GM21367 (cell line): ENCODE data around the gene POLD1.

Experiments
- ATAC-seq: cut with Tn5 transposase; IDR thresholded peaks from one replicate; pipeline ENCODE4 v1.9.1; 2021; ENCODE audit not compliant: unreplicated experiment

The POLD1 gene

DNA sequence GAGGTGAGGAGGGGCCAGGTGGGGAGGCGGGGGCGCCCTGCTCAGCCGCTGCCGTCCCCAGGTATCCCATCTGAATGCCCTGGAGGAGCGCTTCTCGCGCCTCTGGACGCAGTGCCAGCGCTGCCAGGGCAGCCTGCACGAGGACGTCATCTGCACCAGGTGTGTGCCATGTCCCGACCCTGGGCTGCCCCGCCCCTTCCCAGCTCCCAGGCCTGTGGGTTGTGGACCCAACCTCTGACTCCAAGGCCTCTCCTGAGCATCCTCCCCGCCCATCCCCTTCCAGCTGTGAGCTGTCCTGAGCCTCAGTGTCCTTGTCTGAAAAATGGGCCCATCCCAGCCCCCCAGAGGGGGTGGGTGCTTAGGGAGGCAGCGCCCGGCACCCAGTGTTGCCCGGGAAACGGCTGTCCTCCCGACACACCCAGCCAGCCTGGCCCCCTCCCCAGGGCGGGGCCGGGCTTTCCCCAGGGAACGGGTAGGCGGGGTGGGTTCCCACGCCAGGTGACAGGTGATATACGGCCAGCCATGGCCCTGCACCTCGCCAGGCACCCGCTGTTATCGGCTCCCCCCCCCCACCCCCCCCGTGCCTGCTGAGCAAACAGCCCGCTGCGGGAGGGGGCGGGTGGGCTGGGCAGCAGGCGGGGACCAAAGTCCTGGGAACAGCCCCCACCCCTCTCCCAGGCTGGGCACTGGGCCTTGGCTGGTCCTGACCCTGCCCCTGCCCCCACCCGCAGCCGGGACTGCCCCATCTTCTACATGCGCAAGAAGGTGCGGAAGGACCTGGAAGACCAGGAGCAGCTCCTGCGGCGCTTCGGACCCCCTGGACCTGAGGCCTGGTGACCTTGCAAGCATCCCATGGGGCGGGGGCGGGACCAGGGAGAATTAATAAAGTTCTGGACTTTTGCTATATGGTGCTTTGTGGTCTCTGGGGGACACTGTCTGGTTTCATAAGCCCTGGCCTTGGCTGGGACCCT, 33.2 kb downstream of the POLD1 start:
- ATAC-seq, result no peak

DNA sequence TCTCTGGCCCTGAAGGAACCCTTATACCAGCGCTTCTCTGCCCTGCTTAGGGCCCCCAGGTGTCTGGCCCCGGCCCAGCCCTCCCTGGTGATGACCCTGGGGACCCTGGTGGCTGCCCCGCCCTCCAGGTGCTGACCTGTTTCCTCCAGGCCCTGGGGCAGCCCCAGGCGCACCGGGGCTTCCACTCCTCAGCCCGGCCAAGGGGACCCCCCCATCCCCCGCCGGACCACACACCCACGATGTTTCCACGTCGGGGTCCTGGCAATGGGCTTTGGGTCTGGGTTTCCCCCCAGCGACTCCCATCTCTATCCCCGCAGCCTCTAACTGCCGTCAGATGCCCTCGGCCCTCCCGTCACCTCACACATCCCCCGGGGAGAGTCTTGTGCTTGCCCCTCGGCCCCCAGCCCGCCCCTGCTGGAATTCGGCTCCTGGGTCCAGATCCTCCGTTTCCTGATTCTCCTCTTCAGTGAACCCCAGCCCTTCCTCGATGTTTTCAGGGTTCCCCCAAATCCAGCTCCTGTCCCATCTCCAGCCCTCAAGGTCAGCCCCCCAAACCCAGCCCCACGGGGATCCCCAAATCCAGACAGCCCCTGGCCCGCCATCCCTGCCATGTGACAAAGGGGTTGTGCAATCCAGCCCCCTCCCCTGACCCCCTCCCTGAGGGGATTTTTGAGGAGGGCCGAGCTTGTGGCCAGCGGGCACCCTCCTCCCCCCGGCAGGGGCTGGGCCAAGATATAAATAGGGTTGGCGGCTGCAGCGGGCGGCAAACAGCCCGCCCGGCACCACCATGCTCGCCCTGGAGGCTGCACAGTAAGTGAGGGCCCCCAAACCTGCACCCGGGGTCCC, 34.3 kb downstream of the POLD1 start, which contains the start of gene SPIB:
Gene SPIB, plus strand, starts transcription at position 763 of the 846 bp plus-strand sequence. Its CDS starts 25 bp downstream, at position 788.
- no peak for ATAC-seq

DNA sequence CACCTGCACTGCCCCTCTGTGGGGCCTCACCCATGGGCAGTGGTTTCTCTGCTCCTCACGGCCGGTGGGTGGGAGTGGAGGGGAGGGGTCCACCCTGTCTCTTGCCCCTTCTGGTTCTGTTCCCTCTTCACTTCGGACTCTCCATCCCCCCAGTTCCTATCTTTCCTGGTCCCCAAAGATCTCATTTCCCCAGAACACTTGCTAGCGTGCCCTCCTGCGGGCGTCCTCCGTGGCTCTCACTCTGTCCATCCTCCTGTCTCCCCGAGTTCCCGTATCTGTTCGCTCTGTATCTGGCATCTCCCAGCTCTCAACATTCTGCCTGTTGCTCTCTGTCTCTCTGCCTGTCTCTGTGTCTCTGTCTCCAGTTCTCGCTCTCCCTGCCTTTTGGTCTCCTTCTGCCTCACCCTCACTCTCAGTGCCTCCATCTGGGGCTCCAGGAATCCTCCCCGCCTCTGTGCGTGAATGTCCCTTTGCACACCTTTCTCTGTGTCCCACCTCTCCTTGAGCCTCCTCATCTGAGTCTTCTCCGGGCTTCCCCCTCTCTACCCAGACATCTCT, 35.0 kb downstream of the POLD1 start:
- no peak for ATAC-seq

DNA sequence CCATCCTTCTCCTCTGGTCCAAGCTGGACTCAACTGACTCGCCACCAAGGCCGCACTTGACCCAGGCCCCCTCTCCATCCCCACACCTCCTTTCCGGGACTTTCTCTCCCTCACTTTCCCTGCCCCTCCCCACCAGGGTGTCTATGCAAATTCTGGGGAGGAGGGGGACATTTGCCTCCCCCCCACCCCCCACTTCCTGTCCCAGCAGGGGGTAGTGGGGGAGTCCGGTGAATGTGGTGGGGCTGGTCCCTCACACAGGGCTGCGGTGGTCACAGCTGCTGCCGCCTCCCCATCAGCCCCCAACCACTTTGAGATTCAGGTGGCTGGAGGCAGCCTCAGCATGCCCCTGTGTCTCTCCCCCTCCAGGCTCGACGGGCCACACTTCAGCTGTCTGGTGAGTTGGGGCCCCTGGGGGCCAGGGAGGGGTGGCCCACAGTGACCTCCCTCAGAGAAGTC, 35.5 kb downstream of the POLD1 start:
- ATAC-seq, result no peak

DNA sequence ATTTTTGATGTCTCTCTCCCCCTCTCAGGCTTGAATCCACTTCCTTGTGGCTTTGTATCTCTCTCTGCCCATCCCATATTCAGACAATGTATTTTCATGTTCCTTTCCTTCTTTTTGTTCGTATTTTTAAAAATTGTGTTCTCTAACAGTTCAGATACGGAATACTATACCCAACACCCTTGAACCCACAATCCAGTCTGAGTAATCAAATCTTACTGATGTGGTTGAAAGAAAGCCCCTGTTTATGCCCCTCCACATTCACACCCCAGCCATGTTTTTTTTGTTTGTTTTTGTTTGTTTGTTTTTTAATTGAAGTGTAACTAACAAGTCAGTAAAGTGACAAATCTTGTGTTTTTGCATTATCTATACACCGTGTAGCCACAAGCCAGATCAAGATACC, 36.0 kb downstream of the POLD1 start:
- no peak for ATAC-seq

DNA sequence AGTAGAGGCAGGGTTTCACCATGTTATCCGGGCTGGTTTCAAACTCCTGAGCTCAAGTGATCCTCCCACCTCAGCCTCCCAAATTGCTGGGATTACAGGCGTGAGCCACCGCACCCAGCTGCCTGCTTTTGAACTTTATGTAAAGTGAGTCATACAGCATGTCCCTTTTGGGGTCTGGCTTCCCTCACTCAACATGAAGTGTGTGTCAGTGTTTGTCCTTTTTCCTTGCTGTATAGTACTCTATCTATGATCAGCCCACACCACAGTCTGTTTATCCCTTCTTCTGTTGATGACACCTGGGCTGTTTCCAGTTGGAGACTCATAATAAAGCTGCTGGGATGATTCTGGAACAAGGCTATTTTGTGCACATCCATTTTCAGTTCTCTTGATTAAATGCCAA, 36.7 kb downstream of the POLD1 start:
- ATAC-seq, result no peak

DNA sequence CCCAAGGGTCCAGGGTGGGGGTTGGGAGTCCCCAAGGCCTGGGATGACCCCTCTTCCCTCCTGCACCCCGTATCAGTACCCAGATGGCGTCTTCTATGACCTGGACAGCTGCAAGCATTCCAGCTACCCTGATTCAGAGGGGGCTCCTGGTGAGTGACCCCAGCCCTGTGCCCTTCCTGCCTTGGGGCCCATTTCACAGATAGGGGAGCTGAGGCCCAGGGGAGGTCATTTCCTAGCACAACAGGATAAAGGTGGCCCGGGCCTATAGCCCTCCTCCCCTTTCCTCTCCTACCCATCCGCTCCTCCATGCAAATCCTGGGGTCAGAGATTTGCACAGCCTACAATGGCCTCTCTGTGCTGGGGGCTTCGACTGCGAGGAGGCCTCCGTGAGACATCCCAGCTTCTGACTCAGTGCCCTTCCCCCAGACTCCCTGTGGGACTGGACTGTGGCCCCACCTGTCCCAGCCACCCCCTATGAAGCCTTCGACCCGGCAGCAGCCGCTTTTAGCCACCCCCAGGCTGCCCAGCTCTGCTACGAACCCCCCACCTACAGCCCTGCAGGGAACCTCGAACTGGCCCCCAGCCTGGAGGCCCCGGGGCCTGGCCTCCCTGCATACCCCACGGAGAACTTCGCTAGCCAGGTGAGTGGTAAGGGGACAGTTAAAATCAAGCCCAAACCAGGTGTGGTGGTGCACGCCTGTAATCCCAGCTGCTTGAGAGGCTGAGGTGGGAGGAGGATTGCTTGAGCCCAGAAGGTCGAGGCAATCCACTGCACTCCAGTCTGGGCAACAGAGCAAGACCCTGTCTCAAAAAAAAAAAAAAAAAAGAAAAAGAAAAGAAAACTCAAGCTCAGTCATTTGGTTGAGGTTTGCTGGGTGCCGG, 38.5 kb downstream of the POLD1 start:
- ATAC-seq, result no peak

DNA sequence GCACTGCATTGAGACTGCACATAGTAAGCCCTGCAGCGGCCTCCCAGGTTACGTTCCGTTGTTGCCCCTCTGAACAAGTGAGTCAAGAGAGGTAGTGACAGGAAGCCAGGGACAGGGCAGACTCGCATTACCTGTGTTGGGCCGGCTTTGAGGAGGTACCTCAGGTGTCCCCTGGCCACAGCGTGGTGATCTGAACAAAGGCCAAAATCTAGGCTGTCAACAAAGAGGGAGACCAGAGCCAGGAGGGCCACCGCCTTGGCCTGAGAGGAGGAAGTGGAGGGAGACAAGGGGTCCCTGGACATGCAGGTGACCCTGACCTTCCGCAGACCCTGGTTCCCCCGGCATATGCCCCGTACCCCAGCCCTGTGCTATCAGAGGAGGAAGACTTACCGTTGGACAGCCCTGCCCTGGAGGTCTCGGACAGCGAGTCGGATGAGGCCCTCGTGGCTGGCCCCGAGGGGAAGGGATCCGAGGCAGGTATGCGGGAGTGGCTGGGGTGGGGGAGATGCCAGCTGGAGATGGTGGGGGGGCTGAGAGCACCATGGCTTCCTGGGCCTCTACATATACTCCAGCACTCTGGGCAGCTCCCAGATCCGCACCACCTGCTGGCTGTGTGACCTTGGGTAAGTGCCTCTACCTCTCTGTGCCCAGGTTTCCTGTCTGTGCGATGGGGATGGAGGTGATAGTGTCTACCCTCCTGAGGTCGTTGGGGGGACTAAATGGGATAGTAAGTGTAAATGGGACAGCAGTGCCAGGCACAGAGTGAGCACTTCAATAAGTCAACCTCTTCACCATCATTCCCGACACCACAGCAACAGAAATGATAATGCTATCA, 39.3 kb downstream of the POLD1 start:
- no peak for ATAC-seq

DNA sequence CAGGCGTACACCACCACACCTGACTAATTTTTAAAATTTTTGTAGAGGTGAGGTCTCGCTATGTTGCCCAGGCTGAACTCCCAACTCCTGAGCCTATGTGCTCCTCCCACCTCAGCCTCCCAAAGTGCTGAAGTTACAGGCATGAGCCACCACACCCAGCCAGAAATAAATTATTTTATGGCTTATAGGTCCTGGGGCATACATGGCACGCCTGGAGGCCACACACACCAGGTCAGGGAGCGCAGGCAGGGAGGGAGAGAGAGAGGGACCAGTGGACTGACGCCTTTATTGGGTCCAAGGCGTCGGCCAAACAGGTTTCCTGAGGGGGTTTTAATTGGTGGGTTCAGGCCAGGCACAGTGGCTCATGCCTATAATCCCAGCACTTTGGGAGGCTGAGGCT, 41.4 kb downstream of the POLD1 start:
- ATAC-seq, result no peak

DNA sequence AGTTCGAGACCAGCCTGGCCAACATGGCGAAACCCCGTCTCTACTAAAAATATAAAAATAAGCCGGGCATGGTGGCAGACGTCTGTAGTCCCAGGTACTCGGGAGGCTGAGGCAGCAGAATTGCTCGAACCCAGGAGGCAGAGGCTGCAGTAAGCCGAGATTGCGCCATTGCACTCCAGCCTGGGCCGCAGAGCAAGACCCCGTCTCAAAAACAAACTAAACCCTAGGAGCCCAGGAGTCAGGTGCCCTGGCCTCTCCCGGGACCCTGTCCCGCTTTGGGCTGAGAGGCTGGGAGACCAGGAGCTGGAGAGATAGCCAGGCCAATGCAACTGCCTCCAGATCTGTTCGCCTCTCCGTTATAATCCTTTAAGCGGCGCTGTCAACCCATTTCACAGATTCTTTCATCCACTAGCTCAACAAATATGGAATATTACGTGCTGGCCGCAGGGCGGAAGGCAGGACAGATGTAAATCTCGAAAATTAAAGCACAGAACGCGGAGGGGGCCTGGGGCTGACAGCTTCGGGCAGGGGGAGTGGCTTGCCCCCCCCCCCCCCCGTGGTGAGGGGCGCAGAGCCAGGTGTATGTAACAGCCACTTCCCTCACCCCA, 43.3 kb downstream of the POLD1 start:
- no peak for ATAC-seq

DNA sequence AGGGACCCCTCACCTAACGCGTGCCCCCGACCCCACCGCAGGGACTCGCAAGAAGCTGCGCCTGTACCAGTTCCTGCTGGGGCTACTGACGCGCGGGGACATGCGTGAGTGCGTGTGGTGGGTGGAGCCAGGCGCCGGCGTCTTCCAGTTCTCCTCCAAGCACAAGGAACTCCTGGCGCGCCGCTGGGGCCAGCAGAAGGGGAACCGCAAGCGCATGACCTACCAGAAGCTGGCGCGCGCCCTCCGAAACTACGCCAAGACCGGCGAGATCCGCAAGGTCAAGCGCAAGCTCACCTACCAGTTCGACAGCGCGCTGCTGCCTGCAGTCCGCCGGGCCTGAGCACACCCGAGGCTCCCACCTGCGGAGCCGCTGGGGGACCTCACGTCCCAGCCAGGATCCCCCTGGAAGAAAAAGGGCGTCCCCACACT, 43.9 kb downstream of the POLD1 start:
- ATAC-seq, result no peak

DNA sequence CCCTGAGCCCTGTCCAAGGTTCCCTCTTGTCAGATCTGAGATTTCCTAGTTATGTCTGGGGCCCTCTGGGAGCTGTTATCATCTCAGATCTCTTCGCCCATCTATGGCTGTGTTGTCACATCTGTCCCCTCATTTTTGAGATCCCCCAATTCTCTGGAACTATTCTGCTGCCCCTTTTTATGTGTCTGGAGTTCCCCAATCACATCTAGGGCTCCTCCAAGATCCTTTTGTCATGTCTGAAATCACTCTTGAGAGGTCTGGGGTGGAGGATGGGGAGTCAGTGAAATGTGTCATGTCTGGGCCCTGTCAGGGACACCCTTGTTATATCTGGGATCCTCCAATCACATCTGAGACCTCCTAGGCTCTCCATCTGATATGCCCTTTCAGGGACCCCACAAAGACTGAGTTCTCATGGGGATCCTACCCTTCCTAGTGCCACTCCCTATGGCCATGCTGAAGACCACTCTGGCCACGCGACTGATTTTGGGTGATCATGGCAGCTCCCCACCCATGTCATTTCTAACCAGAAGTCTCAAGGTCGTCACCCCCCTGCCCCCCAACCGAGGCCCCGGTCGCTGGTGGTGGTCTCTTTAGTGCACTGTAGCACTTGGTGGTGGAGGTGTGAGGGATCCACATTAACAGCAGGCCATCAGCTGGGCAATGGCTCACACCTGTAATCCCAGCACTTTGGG, 44.8 kb downstream of the POLD1 start:
- no peak for ATAC-seq

DNA sequence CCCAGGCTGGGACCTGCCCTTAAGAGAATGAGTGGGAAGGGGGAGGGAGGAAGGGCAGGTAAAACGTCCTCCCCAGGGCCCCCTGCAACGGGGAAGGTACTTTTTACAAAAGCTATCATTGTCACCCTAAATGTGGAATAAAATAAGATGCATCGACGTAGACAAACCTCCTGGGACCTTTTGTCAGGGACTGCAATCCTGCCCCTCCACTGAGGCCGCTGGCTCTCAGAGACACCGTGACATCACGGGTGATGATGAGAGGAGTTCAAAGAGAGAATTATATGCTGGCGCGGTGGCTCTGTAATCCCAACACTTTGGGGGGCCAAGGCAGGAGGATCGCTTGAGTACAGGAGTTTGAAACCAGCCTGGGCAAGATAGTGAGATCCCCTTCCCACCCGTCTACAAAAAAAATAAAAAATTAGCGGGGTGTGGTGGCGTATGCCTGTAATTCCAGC, 46.8 kb downstream of the POLD1 start:
- ATAC-seq, result no peak

DNA sequence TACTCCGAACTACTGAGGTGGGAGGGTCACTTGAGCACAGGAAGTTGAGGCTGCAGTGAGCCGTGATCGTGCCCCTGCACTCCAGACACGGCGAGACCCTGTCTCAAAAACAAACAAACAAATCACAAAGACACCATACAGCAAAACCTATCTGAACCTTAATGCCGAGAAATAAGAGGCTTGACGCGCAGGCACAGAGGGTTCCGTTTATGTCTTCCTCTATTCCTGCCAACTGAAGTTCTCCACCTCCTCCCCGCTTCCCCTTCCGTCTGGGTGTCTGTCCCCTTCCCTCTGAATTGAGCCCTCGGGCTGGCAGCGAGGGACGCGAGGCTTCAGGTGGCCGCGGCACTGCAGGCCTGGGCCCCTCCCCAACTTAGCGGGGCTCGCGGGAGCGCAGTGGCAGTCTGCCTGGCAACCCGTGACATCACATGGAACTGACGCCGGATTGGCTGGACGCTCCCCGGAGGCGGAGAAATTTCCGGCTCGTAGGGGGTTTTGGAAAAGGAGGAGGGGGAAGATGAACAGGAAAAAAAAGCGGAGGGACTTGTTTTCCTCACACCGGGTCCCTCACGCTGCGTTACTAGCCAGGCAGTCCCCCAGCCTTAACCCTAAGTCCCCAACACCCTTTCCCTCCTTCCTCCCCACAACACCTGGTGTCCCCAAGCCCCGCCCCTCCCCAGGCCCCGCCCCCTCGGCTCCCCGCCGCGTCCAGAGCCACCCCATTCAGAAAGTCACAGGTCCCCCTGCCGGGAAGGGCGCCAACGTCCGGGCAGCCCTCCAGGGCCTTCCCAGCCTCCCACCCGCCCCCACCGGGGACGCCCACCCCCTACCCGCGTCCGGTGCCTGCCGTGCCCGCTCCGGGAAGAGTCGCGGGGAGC, 47.4 kb downstream of the POLD1 start:
- ATAC-seq, result peak; percentile 51

DNA sequence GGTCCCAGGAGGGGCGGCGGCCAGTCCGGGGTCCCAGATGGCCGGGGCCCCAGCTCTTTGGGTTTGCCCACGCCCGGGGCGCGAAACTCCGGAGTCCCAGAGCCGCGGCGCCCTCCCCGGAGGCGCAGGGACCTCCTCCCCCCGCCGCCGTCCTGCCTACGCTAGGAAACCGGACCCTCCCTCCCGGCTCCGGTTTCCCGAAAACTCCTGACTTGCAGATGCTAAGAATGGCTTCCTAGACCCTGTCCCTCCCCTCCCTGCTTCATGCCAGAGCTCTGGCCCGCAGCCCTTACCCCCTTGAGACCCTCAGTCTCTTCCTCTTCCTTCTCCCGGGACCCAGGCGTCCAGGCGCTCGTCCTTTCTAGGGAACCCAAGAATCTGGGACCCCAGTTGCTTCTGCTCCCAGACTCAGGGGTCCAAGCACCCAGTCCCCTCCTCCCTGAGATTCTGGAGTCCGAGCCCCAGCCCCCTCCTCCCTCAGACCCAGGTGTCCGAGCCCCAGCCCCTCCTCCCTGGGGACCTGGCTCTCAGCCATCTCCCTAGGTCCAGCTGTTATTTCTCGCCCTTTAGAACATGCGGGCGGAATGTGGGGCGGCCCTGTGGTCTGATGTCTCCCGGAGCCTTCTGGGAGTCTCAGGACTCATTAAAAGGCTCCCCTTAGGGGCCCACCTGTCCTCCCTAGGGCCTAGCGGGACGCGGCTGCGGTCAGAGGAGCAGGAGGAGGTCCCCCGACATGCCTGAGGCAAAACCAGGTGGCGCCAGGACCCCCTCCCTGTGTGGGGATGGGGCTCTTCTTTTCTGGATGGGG, 48.3 kb downstream of the POLD1 start, which contains the start of gene MYBPC2:
Gene MYBPC2, plus strand, starts transcription at position 672 of the 808 bp plus-strand sequence. Its CDS starts 62 bp downstream, at position 734.
- ATAC-seq, result no peak
